Measurements from ENCODE around the gene PSG6.
A peak's percentile ranks its signal among the peaks of the same experiment; 100 is the strongest.
"Not testable (repeated sequence)": the region's sequence is repeated elsewhere in the genome, so short reads cannot be mapped to it uniquely, and the experiment has no call there.

The PSG6 gene

DNA sequence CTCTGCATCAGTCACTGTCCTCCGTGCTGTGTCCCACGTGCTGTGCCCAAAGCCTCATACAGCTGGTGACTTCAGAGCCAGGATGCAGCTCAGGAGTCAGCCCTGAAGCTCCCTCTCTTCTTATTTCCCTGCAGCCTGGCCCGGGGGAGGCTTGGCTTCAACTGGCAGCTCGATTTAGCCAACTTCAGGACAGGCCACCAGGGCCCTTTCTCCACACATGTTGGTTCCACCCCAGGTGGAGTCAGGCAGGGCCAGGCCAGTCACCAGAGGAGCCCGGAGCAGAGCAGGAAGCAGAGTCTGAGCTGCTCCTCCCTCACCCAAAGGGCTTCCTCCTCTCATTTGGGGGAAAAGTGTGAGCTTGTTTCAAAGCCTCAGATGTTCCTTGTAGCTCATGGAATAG is 11.5 kb downstream of the PSG6 start:
- not testable (repeated sequence) for DNase-seq

DNA sequence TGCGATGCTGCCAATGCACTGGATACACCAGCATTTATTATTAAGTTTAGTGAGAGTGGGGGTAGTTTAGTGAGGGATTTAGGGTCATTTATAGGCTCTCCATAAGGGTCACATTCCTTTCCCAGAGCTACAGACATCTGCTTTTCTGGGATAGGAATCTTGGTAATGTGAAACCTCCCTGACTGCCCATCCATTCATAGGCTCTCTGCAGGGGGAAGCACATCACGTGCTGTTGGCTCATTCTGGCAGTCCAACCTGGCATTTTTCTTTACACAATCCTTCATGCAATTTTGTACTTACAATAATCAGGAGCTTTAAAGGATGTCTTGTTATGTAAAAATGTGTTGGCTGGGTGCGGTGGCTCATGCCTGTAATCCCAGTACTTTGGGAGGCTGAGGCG is 17.1 kb downstream of the PSG6 start:
- not testable (repeated sequence) for DNase-seq

DNA sequence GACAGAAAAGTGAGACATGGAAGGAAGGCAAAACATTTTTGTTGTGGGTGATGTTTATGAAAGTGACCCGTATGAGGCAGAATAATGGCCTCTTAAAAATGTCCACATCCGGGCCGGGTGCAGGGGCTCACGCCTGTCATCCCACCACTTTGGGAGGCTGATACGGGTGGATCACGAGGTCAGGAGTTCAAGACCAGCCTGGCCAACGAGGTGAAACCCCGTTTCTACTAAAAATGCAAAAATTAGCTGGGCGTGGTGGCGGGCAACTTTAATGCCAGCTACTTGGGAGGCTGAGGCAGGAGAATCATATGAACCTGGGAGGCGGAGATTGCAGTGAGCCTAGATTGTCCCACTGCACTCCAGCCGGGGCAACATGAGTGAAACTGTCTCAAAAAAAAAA is 18.0 kb downstream of the PSG6 start:
- not testable (repeated sequence) for DNase-seq

DNA sequence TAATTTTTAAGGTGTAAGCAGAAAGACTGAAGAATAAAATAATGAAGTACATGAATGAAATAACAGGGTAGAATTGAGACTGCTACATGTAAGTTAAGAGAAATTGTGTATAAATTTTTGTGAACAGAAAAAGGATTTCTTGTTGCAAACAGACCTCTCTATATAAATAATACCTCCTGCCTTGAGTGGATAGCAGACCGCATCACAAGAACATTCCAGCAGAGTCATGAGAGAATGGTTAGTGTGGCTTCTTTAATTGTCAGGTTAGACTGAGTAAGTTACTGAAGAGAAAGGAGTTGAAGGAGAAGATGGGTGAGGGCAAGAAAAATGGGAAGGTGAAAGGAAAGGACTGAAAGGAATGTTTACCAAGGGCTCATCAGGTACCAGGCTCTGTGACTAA is 18.6 kb downstream of the PSG6 start:
- not testable (repeated sequence) for DNase-seq

DNA sequence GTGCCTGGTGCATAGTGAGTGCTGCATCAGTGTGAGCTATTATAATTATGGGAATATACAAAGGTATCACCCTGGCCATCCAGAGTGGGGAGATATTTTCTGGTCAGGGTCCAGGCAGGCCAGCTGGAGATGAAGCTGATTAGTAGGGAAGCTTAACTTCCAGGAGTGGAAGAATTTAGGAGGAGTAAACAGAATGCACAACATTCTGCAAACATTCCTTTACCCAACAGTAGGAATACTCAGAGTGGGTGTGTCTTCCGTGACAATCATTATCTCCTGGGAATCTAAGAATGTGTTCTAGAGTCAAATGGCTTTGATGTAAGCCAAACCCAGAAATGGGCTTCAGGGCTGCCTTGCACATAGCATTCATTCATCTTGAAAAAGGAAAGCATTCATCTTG is 19.0 kb downstream of the PSG6 start:
- DNase-seq = not testable (repeated sequence)

DNA sequence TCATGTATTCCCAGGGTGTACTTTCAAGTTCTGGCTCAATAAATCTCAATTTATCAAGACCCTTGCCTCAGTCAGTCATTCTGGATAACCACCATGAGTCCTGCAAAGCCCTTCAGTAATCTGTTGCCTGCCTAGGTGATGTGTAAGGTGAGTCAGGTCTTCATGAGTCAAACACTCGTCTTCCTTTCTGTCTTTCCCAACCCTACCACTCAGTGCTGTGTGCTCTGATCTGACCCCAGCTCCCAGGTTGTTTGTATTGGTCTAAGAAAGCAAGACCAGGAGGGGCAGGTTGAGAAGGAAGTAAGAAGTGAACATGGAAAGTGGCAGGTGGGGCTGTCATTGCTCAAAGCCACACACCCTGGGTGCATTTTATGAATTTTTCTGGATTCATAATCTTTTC is 20.0 kb downstream of the PSG6 start:
- not testable (repeated sequence) for DNase-seq

DNA sequence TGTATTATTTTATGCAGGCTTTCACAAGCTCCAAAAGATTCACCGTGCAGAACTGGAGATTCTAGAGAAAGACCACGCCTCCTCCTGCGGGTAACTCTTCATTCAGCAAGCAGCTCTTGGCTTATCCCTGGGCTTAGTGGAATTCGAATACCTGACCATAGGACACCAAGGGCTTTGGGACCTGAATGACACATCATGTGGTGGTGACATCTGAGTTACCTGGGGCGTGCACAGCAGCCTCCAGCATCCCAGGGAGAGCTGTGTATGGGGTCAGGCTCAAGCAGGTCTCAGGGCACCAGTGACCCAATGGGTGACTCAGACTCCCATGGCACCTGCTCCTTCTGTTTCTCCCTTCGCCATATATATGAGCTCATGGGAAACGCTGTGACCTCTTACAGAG is 27.2 kb downstream of the PSG6 start:
- not testable (repeated sequence) for DNase-seq

DNA sequence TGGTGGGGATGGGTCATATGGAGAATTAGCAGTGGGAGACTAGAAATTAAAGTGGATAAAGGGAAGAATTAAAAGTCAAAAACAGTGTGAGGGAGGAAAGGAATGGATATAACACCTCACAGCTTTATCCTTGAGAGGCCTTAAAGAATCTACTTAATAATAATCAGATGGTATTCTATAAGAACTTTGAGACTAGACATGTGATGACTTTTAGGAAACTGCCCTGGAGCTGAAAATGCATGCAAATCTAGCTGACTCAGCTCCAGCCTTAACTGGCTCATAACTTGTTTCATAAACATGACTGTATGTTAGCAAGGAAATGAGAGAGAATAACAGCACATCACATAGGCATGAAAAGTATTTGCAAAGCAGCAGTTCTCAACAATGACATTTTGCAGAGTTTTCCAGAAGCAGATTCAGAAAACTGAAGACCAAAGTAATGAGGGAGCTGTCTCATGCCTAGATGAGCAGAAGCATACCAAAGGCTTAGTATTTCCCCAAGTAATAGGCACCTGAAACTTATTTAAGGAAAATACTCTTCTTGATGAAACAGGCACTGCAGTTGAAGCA is 29.7 kb downstream of the PSG6 start:
- DNase-seq = not testable (repeated sequence)

DNA sequence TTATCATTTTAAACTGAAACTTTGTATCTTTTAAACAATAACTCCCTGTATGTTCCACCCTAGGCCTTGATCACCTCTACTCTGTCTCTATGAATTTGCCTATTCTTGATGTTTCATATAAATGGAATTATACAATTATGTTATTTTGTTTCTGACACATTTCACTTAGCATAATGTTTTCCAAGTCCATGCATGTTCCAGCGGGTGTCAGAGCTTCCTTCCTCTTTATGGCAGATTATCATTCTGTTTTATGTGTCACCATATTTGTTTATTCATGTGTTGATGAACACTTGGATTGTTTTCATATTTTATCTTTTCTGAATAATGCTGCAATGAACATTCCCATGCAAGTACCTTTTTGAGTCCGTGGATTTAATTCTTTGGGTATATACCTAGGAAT is 35.0 kb downstream of the PSG6 start:
- DNase-seq = not testable (repeated sequence)

DNA sequence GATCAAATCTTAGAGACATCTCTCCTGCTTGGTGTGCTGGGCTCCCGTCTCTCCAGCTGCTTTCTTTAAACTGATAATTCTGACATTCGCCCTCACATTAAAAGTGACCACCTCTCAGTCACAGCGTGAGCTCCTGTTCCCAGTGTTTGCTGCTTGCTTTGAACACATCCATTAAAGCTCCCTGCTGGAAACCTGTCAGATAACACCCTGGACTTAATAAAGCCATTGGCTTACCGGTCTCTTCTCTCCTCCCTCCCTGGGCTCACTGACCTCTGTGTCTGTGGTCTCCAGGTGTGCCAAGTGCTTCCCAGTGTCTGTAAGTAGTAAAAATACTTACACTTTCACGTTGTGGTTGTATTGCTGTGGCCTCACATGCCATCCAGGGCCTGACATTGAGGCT is 35.7 kb downstream of the PSG6 start:
- not testable (repeated sequence) for DNase-seq

DNA sequence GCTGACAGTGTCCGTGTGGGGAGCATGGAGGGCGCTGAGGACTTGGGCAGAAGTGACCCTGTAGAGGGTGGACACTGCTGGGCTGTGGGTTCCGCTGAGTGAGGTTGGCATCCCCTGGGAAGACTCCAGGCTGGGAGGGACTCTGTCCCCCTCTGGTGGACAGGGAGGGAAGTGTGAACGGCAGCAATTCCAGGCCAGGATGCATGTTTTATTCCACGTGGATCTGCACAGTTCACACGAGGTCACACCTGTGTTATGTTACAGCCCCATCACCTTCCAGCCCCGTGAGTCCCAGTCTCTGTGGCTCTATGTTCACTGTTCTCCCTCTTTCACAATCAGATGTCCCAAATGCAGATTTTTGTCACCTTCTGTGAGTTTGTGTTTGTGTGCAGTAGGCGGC is 36.4 kb downstream of the PSG6 start:
- not testable (repeated sequence) for DNase-seq

DNA sequence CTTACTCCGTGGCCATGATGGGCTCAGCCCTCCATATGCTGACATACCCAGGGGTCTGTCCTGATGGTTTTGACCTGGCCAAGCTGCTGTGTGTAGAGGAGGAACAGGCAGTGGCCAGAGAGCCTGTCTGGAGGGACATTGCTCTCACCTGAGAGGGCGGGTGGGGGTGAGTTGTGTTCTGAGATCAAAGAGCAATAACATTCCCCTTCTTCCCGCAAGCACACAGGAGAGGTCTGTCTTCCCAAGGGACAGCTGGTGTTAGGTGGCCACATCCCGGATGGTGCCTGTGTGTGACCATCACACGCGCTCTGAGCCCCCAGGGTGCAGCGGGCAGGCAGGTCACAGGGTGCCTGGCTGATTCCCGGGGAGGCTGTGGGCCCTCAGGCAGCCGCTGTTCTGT is 37.1 kb downstream of the PSG6 start:
- not testable (repeated sequence) for DNase-seq

DNA sequence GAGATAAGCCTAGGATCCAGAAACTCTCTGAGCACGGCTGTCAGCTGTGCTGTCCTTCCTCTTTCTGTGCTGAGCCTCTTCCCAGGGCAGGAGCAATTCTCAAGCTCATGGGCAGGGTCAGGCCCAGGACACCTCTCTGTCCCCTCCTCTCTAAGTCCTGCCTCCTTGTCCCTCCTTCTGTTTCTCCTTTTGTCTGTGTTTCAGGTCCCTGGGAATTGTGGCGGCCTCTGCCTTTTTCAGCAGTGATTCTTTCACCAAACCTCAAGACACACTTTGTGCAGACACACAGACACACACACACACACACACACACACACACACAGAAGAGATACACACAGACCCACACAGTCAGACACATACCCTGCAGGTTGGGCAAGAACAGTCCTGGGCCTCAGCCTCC is 38.1 kb downstream of the PSG6 start, which contains the start of gene PSG1:
Gene PSG1 (minus strand): TSS at position 101 of the 400 bp plus-strand sequence. CDS start 132 bp downstream, outside the sequence.
- no peak for DNase-seq

DNA sequence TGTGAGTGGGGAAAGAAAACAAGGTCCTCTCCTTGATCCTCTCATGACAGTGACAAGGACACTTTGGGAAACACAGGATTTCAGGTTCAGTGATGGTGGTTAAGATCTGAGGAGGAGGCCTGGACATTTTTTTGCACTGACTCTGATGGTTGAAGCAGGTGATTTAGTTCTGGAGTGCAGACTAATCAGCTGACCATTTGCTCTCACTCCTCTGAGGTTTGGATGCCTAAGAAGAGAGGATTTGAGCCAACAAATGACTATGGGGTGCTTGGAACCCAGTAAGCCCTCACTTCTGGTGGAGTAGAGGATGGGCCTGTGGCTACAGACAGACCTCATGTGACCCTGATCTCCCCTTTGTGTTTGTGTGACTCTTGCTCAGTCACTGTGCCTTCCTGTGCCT is 41.1 kb downstream of the PSG6 start:
- not testable (repeated sequence) for DNase-seq

DNA sequence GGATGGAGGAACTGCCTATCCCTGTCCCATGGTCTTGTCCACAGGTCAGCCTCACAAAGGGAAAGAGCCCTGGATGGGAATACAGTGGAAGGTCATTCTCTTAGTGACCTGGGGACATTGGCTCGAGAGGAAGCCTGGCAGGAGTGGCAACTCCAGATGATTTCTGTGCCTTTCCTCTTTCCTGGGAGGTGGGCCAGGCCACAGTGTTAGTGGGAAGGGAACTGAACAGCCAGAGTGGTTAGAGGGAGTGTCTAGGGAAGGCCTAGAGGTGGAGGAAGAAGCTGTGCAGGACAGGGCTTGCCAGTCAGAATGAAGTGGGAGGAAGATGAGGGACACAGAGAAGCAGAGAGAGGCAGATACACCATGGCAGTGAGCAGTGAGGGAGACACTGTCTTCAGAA is 41.8 kb downstream of the PSG6 start:
- DNase-seq = not testable (repeated sequence)

DNA sequence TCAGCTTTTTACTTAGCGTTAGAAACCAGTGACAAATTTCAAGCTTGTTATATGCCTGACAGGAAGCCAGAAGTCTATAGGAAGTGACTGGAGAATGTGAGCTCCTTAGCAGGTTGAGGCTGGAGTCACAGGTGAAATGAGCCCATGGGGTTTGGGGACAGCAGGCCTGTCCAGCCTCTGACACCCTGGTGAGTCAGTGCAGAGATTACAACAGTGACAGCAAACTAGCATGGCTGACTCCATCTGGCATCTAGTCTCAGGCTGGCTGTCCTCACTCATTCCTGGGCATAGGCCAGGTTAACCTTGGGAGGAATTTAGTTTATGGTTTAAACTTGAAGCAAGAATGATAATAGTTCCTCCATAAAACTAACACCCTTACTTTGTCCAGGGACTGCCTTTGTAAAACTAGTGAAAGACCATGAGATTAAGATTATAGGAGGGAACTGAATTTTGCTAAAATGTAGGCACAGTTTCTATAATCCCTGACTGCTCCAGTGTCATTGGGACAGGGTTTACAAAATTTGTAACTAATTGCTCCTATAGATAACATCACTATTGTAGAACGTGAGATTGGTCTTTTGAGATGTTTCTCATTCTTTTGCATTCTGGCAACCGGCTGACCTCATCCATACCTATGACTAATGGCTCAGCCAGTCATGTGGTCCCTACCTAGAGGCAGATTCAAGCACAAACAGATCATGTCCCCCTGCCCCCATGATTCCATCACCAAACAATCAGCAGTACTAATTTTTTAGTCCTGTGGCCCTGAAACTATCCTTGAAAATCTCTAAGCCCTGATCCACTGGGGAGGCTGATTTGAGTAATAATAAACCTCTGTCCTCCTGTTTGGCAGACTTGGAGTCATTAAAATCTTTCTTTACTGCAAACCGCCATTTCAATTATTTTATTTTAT is 42.5 kb downstream of the PSG6 start:
- DNase-seq = not testable (repeated sequence)

DNA sequence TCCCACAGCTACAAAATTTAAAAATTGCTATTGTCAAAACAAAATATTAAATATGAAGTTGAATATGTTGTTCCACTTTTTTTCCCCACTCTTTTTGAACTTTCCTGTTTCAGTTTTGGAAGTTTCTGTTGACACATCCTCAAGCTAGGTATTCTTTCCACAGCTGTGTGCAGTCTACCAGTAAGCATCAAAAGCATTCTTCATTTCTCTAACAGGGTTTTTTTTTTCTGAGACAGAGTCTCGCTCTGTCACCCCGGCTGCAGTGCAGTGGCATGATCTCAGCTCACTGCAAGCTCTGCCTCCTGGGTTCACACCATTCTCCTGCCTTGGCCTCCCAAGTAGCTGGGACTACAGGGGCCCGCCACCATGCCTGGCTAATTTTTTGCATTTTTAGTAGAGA is 43.6 kb downstream of the PSG6 start:
- not testable (repeated sequence) for DNase-seq

DNA sequence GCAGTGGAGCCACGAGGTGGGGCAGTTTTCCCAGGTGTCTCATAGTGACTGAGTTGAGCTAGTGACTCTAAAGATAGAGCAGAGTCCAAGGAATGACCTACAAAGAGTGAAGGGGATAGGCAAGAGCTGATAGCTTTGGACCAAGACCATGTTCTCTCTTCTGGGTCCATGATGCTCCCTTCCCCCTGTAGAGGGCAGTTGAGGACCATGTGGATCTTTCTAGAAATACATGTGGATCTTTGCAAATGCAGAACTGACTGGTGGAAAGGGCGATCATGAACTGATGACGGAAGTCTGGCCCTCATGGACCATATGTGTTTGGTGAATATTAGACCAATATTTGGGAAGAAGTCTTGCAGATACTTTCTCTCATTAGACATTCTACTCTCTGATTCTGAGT is 45.1 kb downstream of the PSG6 start:
- no peak for DNase-seq

DNA sequence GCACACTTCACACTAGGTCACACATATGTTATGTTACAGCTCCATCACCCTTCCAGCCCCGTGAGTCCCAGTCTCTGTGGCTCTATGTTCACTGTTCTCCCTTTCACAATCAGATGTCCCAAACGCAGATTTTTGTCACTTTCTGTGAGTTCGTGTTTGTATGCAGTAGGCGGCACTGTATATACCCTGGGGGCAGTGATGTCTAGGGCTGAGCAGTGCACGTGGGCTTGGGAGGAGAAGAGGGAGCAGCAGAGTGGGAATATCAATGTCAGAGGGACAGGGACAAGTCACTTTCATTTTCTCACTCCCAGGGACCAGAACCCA is 60.2 kb downstream of the PSG6 start:
- no peak for DNase-seq

DNA sequence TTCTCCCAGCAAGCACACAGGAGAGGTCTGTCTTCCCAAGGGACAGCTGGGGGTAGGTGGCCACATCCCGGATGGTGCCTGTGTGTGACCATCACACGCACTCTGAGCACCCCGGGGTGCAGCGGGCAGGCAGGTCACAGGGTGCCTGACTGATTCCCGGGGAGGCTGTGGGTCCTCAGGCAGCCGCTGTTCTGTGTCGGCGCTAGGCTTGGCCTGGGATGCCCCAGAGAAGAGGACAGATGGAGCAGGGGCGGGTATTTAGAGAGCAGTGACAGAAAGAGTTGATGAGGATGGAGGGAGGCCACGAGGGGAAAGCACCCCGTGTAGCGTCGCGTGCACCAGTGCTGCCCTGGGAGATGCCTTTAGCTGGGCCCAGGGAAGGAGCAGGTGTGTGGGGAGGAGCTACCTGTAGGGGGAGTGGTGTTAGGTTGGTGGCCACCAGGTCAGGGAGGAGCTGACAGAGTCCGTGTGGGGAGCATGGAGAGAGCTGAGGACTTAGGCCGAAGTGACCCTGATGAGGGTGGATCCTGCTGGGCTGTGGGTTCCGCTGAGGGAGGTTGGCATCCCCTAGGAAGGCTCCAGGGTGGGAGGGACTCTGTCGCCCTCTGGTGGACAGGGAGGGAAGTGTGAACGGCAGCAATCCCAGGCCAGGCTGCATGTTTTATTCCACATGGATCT is 60.7 kb downstream of the PSG6 start:
- peak; percentile 14 for DNase-seq

DNA sequence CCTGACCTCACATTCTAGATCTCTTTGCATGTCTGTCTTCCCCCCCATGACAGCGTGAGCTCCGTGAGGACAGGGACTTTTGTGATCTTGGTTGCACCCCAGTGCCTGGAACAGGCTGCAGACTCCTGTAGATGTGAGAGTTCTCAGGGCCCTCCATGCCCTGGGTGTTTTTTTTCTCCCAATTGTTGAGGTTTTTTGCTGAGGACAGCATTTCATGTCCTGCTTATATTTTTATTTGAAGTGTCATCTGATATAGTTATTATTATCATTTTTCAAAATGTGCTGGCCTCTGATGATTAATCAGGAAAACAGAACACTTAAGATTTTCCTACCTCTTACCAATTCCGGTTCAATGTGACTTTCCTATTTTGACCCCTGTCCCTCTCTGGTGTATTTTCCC is 62.9 kb downstream of the PSG6 start:
- not testable (repeated sequence) for DNase-seq

DNA sequence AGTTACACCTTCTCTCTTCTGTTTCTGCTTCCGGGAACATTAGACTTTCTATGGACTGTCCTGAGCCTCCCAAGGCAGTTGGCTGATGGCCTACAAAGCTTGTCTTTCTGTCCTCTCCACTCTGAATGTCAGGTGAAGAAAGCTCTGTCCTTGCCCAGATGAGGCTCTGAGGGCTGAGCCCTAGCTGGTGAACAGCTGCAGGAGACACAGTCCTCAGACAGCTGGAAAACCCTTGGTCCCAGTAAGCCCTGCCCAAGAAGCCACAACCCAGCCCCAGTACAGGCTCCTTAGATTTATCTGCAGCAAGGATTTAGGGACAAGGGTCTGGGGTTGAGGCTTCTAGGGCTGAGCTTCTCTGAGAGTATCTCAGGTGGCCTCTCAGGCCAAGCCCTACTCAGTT is 64.5 kb downstream of the PSG6 start:
- not testable (repeated sequence) for DNase-seq

DNA sequence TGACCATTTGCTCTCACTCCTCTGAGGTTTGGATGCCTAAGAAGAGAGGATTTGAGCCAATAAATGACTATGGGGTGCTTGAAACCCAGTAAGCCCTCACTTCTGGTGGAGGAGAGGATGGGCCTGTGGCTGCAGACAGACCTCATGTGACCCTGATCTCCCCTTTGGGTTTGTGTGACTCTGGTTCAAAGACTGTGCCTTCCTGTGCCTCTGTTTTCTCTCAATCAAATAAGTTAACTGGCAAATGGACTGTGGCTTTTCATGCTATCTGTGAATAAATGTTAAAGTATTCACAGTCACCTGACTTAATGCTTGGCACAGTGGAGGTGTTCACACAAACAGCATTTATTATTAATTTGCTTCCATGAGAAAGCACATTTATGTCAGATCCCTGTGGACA is 64.9 kb downstream of the PSG6 start:
- DNase-seq = not testable (repeated sequence)
